Ishikawa (cell line): ENCODE measurements around the gene DKK1.

Experiments used
- CEBPB ChIP-seq: IDR thresholded peaks from 2 replicates; pipeline ENCODE4 v1.6.1; 2012
- CREB1 ChIP-seq: IDR thresholded peaks from 2 replicates; pipeline ENCODE4 v1.6.1; 2012; ENCODE audit warnings: low read depth
- EGR1 ChIP-seq: IDR thresholded peaks from 2 replicates; pipeline ENCODE4 v1.6.1; 2012
- EP300 ChIP-seq: IDR thresholded peaks from 2 replicates; pipeline ENCODE4 v1.6.1; 2012; ENCODE audit warnings: borderline replicate concordance
- RAD21 ChIP-seq: IDR thresholded peaks from 2 replicates; pipeline ENCODE4 v1.6.1; 2012; ENCODE audit warnings: low read depth
- TAF1 ChIP-seq: IDR thresholded peaks from 2 replicates; pipeline ENCODE4 v1.6.1; 2012; ENCODE audit warnings: low read depth, mild to moderate bottlenecking
- YY1 ChIP-seq: IDR thresholded peaks from 2 replicates; pipeline ENCODE4 v1.6.1; 2012; ENCODE audit warnings: low read depth
- TF ChIP-seq, protein P1 (sequence below): IDR thresholded peaks from 2 replicates; pipeline ENCODE4 v1.6.1; 2012
- TF ChIP-seq, protein P2 (sequence below): IDR thresholded peaks from 2 replicates; pipeline ENCODE4 v1.6.1; 2012; ENCODE audit warnings: low read depth, mild to moderate bottlenecking

DNA sequence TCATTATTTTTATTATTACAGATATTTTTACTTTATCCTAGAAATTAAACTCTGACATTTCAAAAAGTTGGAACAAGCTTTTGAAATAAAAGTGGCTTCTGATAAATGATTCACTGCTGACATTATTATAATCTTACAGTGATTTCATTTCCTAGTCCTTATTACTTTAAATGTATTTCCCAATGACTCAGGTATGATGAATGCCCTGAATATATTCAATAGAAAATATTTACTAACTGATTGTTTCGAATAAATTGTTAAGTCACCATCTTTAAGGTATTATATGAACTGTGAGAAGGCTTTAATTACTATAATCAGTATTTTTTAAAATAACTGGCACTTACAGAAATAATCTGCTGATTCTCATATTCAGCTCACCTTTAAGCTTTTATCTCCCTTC is 21.6 kb downstream of the DKK1 start:
- no peak for TF ChIP-seq CREB1
- TF ChIP-seq EP300: no peak
- TF ChIP-seq YY1: no peak
- no peak for TF ChIP-seq TAF1
- TF ChIP-seq CEBPB: no peak
- TF ChIP-seq EGR1: no peak
- TF ChIP-seq, protein P1, sequence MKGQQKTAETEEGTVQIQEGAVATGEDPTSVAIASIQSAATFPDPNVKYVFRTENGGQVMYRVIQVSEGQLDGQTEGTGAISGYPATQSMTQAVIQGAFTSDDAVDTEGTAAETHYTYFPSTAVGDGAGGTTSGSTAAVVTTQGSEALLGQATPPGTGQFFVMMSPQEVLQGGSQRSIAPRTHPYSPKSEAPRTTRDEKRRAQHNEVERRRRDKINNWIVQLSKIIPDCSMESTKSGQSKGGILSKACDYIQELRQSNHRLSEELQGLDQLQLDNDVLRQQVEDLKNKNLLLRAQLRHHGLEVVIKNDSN: no peak
- TF ChIP-seq, protein P2, sequence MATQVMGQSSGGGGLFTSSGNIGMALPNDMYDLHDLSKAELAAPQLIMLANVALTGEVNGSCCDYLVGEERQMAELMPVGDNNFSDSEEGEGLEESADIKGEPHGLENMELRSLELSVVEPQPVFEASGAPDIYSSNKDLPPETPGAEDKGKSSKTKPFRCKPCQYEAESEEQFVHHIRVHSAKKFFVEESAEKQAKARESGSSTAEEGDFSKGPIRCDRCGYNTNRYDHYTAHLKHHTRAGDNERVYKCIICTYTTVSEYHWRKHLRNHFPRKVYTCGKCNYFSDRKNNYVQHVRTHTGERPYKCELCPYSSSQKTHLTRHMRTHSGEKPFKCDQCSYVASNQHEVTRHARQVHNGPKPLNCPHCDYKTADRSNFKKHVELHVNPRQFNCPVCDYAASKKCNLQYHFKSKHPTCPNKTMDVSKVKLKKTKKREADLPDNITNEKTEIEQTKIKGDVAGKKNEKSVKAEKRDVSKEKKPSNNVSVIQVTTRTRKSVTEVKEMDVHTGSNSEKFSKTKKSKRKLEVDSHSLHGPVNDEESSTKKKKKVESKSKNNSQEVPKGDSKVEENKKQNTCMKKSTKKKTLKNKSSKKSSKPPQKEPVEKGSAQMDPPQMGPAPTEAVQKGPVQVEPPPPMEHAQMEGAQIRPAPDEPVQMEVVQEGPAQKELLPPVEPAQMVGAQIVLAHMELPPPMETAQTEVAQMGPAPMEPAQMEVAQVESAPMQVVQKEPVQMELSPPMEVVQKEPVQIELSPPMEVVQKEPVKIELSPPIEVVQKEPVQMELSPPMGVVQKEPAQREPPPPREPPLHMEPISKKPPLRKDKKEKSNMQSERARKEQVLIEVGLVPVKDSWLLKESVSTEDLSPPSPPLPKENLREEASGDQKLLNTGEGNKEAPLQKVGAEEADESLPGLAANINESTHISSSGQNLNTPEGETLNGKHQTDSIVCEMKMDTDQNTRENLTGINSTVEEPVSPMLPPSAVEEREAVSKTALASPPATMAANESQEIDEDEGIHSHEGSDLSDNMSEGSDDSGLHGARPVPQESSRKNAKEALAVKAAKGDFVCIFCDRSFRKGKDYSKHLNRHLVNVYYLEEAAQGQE: no peak
- no peak for TF ChIP-seq RAD21
